H1 (cell line): ENCODE data around the gene RPL39L. TPM values are rescaled to one million over a fixed set of nuclear protein-coding genes. Genes with fewer than 3 reads are reported as not detected.

Experiments
- CTCF ChIA-PET: fragments of 300-600 bp; sonication (Branson Sonifier 250); formaldehyde crosslinking; loops from one replicate; lab custom pipeline; 2021; ENCODE audit not compliant: partially characterized antibody; lab: Charles Lee
- POLR2A ChIA-PET: fragments of 300-600 bp; sonication (Branson Sonifier 250); formaldehyde crosslinking; loops from one replicate; lab custom pipeline; 2021; ENCODE audit warnings: inconsistent platforms; ENCODE audit not compliant: partially characterized antibody; lab: Charles Lee
- DNase-seq, 2 experiments: peaks; one replicate each; pipeline versions ENCODE4 v3.0.0 to v3.0.0-alpha.2; 2010 to 2022; ENCODE audit warnings: low spot score in 2 of 2, low read depth in 1 of 2, mixed read lengths in 1 of 2
- FAIRE-seq: peaks from 2 replicates; lab custom pipeline; 2011; peaks lifted over from hg19 to GRCh38; lab: Jason Lieb, UNC
- H2AFZ ChIP-seq: 2 replicates; pipeline ENCODE4 v1.8.1; 2012; ENCODE audit warnings: low read length, inconsistent platforms
- H2AK5ac ChIP-seq: 2 replicates; pipeline ENCODE4 v1.6.1; 2013; ENCODE audit warnings: low read depth, low read length
- H2BK120ac ChIP-seq: replicated peaks from 2 replicates; pipeline ENCODE3; 2013; ENCODE audit warnings: low read depth, low read length, inconsistent platforms
- H2BK12ac ChIP-seq: 2 replicates; pipeline ENCODE4 v1.6.1; 2013; ENCODE audit warnings: low read depth, low read length
- H2BK15ac ChIP-seq: 2 replicates; pipeline ENCODE4 v1.6.1; 2013; ENCODE audit warnings: low read length
- H2BK20ac ChIP-seq: 2 replicates; pipeline ENCODE4 v1.6.1; 2013; ENCODE audit warnings: low read length
- H2BK5ac ChIP-seq: 2 replicates; pipeline ENCODE4 v1.6.1; 2013; ENCODE audit warnings: low read depth, low read length
- H3K14ac ChIP-seq: 2 replicates; pipeline ENCODE4 v1.6.1; 2013; ENCODE audit warnings: inconsistent platforms; ENCODE audit not compliant: insufficient read length
- H3K18ac ChIP-seq: 2 replicates; pipeline ENCODE4 v1.6.1; 2013; ENCODE audit warnings: low read length; ENCODE audit errors: extremely low read depth
- H3K23ac ChIP-seq: 2 replicates; pipeline ENCODE4 v1.6.1; 2013; ENCODE audit warnings: inconsistent platforms; ENCODE audit not compliant: insufficient read length
- H3K23me2 ChIP-seq: 2 replicates; pipeline ENCODE4 v1.6.1; 2013; ENCODE audit warnings: low read depth, low read length
- H3K27ac ChIP-seq: 2 replicates; pipeline ENCODE4 v1.6.1; 2011; ENCODE audit warnings: low read depth, low read length, inconsistent platforms
- H3K27me3 ChIP-seq, 4 experiments: replicated peaks in 1 of 4; 1 replicate in 1 of 4; 2 replicates in 3 of 4; pipeline versions ENCODE4 v1.6.1 to v1.8.1; 2011 to 2013; ENCODE audit warnings: low read length in 3 of 4, mild to moderate bottlenecking in 3 of 4, inconsistent platforms in 2 of 4, mixed read lengths in 2 of 4, moderate library complexity in 1 of 4; ENCODE audit not compliant: control insufficient read depth in 3 of 4, insufficient read depth in 3 of 4; ENCODE audit errors: extremely low read depth in 1 of 4
- H3K36me3 ChIP-seq, 4 experiments: 2 replicates each; pipeline versions ENCODE4 v1.6.1 to v1.8.1; 2011 to 2013; ENCODE audit warnings: mild to moderate bottlenecking in 4 of 4, low read length in 3 of 4, moderate library complexity in 2 of 4, control low read depth in 1 of 4, inconsistent platforms in 1 of 4; ENCODE audit not compliant: insufficient read depth in 4 of 4, control insufficient read depth in 2 of 4
- H3K4ac ChIP-seq: replicated peaks from 2 replicates; pipeline ENCODE3; 2013; ENCODE audit warnings: low read length, low read depth, mixed read lengths, inconsistent platforms; ENCODE audit not compliant: insufficient read length
- H3K4me1 ChIP-seq, 4 experiments: replicated peaks in 1 of 4; 1 replicate in 1 of 4; 2 replicates in 3 of 4; pipeline versions ENCODE4 v1.6.1 to v1.8.1; 2011 to 2013; ENCODE audit warnings: low read length in 3 of 4, inconsistent platforms in 2 of 4, mixed read lengths in 1 of 4; ENCODE audit not compliant: insufficient read depth in 4 of 4, control insufficient read depth in 3 of 4
- H3K4me2 ChIP-seq, 2 experiments: 2 replicates each; pipeline versions ENCODE4 v1.6.1 to v1.8.1; 2011 to 2013; ENCODE audit warnings: low read depth in 2 of 2, low read length in 2 of 2, control low read depth in 1 of 2, inconsistent platforms in 1 of 2, mild to moderate bottlenecking in 1 of 2; ENCODE audit not compliant: insufficient read depth in 1 of 2
- H3K4me3 ChIP-seq, 4 experiments: fragments of 200-600, 300-600 bp in 1 of 4; sonication (generic), shearing (Covaris generic), sonication (Bioruptor Twin) in 1 of 4; 2 replicates each; pipeline versions ENCODE4 v1.5.1 to v1.8.1; 2011 to 2016; ENCODE audit warnings: low read length in 4 of 4, low read depth in 3 of 4, control low read depth in 2 of 4, inconsistent platforms in 2 of 4, mild to moderate bottlenecking in 2 of 4, mixed read lengths in 1 of 4, moderate library complexity in 1 of 4; ENCODE audit not compliant: insufficient read depth in 2 of 4; ENCODE audit errors: extremely low read depth in 1 of 4
- H3K56ac ChIP-seq: replicated peaks from 2 replicates; pipeline ENCODE3; 2013; ENCODE audit warnings: low read depth, mild to moderate bottlenecking, mixed read lengths, low read length, inconsistent platforms; ENCODE audit not compliant: insufficient read length
- H3K79me1 ChIP-seq: 2 replicates; pipeline ENCODE4 v1.6.1; 2013; ENCODE audit warnings: low read depth, low read length, control low read depth
- H3K79me2 ChIP-seq, 2 experiments: 2 replicates each; pipeline versions ENCODE4 v1.6.1 to v1.8.1; 2012 to 2013; ENCODE audit warnings: low read length in 2 of 2, mild to moderate bottlenecking in 2 of 2, inconsistent platforms in 1 of 2; ENCODE audit not compliant: insufficient read depth in 2 of 2, control insufficient read depth in 1 of 2
- H3K9ac ChIP-seq, 4 experiments: replicated peaks in 1 of 4; 1 replicate in 1 of 4; 2 replicates in 3 of 4; pipeline versions ENCODE4 v1.6.1 to v1.8.1; 2011 to 2013; ENCODE audit warnings: low read depth in 3 of 4, low read length in 3 of 4, control low read depth in 2 of 4, mild to moderate bottlenecking in 2 of 4, moderate library complexity in 2 of 4, inconsistent platforms in 1 of 4; ENCODE audit errors: extremely low read depth in 1 of 4
- H3K9me3 ChIP-seq, 2 experiments: 2 replicates each; pipeline versions ENCODE4 v1.6.1 to v1.8.1; 2012 to 2013; ENCODE audit warnings: mild to moderate bottlenecking in 2 of 2, moderate library complexity in 2 of 2, control low read depth in 1 of 2, inconsistent platforms in 1 of 2, low read depth in 1 of 2, low read length in 1 of 2, mixed read lengths in 1 of 2; ENCODE audit not compliant: insufficient read depth in 2 of 2
- H4K20me1 ChIP-seq, 2 experiments: replicated peaks in 1 of 2; 2 replicates each; pipeline versions ENCODE3 to v1.8.1; 2011 to 2013; ENCODE audit warnings: inconsistent platforms in 2 of 2, low read length in 2 of 2, mild to moderate bottlenecking in 1 of 2; ENCODE audit not compliant: insufficient read depth in 2 of 2, control insufficient read depth in 1 of 2
- H4K5ac ChIP-seq: 2 replicates; pipeline ENCODE4 v1.6.1; 2013; ENCODE audit warnings: low read length, low read depth, mixed read lengths, inconsistent platforms; ENCODE audit not compliant: insufficient read length
- H4K8ac ChIP-seq: 2 replicates; pipeline ENCODE4 v1.8.0; 2013; ENCODE audit warnings: mild to moderate bottlenecking, moderate library complexity, low read length, inconsistent platforms; ENCODE audit not compliant: insufficient read depth; ENCODE audit errors: extremely low read depth
- H4K91ac ChIP-seq: replicated peaks from 2 replicates; pipeline ENCODE3; 2013; ENCODE audit warnings: low read length, mixed read lengths, inconsistent platforms; ENCODE audit not compliant: insufficient read length
- CTBP2 ChIP-seq: IDR thresholded peaks from 2 replicates; pipeline ENCODE4 v1.7.0; 2011; ENCODE audit warnings: borderline replicate concordance, mild to moderate bottlenecking, moderate library complexity, mixed read lengths, low read length; ENCODE audit not compliant: insufficient read depth, insufficient read length
- HDAC6 ChIP-seq: IDR thresholded peaks from one replicate; pipeline ENCODE4 v1.7.1; 2012; ENCODE audit warnings: low read depth, mild to moderate bottlenecking, inconsistent platforms, low read length, moderate library complexity
- RXRA ChIP-seq: IDR thresholded peaks from 2 replicates; pipeline ENCODE4 v1.6.1; 2011; ENCODE audit warnings: low read depth, mild to moderate bottlenecking, low read length, moderate library complexity; ENCODE audit not compliant: insufficient read depth
- SIRT6 ChIP-seq: IDR thresholded peaks from one replicate; pipeline ENCODE4 v1.7.1; 2012; ENCODE audit warnings: low read length, inconsistent platforms
- SP1 ChIP-seq: IDR thresholded peaks from 2 replicates; pipeline ENCODE4 v1.6.1; 2011; ENCODE audit warnings: low read depth, low read length
- YY1 ChIP-seq: IDR thresholded peaks from 2 replicates; pipeline ENCODE4 v1.6.1; 2011; ENCODE audit warnings: low read depth, mild to moderate bottlenecking, low read length
- WGBS, 2 experiments: shearing (Covaris generic) in 1 of 2; methylation state at CpG; one replicate each; pipeline versions ENCODE4 v1.1.6 to v1.1.7; 2013 to 2015; ENCODE audit warnings: low lambda C conversion rate in 2 of 2, mixed read lengths in 2 of 2, inconsistent platforms in 1 of 2, low coverage in 1 of 2, missing lambda C conversion rate in 1 of 2; ENCODE audit not compliant: insufficient replicate concordance in 2 of 2, insufficient coverage in 1 of 2, insufficient read length in 1 of 2; ENCODE audit errors: extremely low coverage in 1 of 2, missing lambda C conversion rate in 1 of 2; 5-methylcytosine and 5-hydroxymethylcytosine counted together
- polyA plus RNA-seq, 7 experiments: library from polyadenylated mRNA; depleted of rRNA in 3 of 7; stranded (reverse) in 5 of 7; unstranded in 2 of 7; fragments of >200 nt in 5 of 7; fragments of 200-250 nt in 2 of 7; gene quantifications; 1 replicate in 5 of 7; 2 replicates in 1 of 7; 4 replicates in 1 of 7; pipeline versions ENCODE4 v1.2.1 to v1.2.3, GENCODE V29; 2011 to 2013; ENCODE audit warnings: missing spikeins in 2 of 7, mixed read lengths in 2 of 7
- total RNA-seq: library from RNA; stranded (reverse); fragmentation: NEBNext Ultra II Directional; extraction: Animal tissue kit (Norgen Biotek cat#: 25700); gene quantifications from 2 replicates; pipeline ENCODE4 v1.2.1, GENCODE V29; 2021

The RPL39L gene
- total and polyA plus RNA-seq, 2 of the 8 experiments (the other 6 are each of a cell fraction or from before 2014, with no cell fraction given) = 51.8 to 67.7 TPM

DNA sequence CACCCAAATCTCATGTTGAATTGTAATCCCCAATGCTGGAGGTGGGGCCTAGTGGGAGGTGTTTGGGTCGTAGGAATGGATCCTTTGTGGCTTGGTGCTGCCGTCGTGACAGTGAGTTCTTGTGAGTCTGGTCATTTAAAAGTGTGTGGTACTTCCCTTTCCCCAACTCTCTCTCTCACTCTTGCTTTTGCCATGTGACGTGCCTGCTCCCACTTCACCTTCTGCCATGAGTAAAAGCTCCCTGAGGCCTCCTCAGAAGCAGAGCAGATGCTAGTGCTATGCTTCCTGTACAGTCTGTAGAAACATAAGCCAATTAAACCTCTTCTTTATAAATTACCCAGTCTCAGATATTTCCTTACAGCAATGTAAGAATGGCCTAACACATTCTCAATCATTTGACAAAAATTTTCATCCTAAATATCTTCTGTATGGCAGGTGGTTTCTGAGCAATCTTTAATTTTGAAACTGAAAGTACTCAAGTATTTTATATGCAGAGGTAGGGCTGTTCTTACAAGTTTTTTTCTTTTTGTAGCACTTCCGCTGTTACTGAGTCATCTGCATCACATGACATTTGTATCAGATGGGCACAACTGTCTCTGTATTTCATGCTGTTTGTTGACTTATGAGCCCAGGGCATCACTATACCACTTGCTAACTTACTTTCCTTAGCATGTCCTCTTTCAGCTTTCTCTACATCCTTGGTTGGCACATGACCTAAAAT lies 8.8 kb downstream of the RPL39L start:
- DNase-seq = no peak
- no peaks in the 10 kb centered on the region for H3K79me2 ChIP-seq
- no peak overlapping the region for H2AFZ ChIP-seq
- no peak overlapping the region for H3K23ac ChIP-seq
- H3K36me3 ChIP-seq = peaks cover 0 to 6% (median under 1%) of the 10 kb centered on the region in 4 experiments; a peak in 3 of 8 replicates
- H2BK5ac ChIP-seq = no peak overlapping the region
- no peak overlapping the region for H3K4me2 ChIP-seq
- H3K23me2 ChIP-seq = no peaks in the 10 kb centered on the region
- H3K4ac ChIP-seq = no peak overlapping the region
- H3K14ac ChIP-seq = no peak overlapping the region
- no peak overlapping the region for H2BK120ac ChIP-seq
- H3K27ac ChIP-seq = no peak overlapping the region
- H3K9ac ChIP-seq = no peak overlapping the region
- H3K4me1 ChIP-seq = no peaks in the 10 kb centered on the region
- H4K91ac ChIP-seq = no peak overlapping the region
- POLR2A ChIA-PET = interaction anchor here (1.9 kb wide), 1 partner anchor 9 kb away, joined by 6 read pairs; the partner anchor contains the start of gene RPL39L
- no peak overlapping the region for H2BK20ac ChIP-seq
- no peak overlapping the region for H2BK15ac ChIP-seq
- no peak overlapping the region for H2AK5ac ChIP-seq
- no peak overlapping the region for H4K8ac ChIP-seq
- FAIRE-seq = no peak
- H3K79me1 ChIP-seq = 0 out of 2 replicates have a peak, but pooled peaks cover 6% of the 10 kb centered on the region
- H4K20me1 ChIP-seq = no peaks in the 10 kb centered on the region
- peaks cover 0 to 2% (median 0%) of the 10 kb centered on the region in 4 experiments; a peak in 1 of 7 replicates for H3K27me3 ChIP-seq
- H2BK12ac ChIP-seq = no peak overlapping the region
- no peak overlapping the region for H3K18ac ChIP-seq
- H3K9me3 ChIP-seq = peaks cover 0 to 7% of the 10 kb centered on the region in 2 experiments; a peak in 3 of 4 replicates
- H3K56ac ChIP-seq = no peak overlapping the region
- 95% methylated on average over 5 of the region's 5 CpGs; no CpG with 5 or more reads in 1 of the 2 experiments for WGBS, 2 experiments
- H3K4me3 ChIP-seq = no peak overlapping the region
- no peak overlapping the region for H4K5ac ChIP-seq
- CTCF ChIA-PET = interaction anchor here (2.6 kb wide), 1 partner anchor 18 kb away, joined by 13 read pairs; no protein-coding TSS in a partner anchor
- TF ChIP-seq RXRA (no peak), CTBP2 (no peak), HDAC6 (no peak), YY1 (no peak), SIRT6 (no peak), SP1 (no peak)
